GM21717 (cell line): ENCODE data around the gene LRRC9.
"Not testable (repeated sequence)": the region's sequence is repeated elsewhere in the genome, so short reads cannot be mapped to it uniquely, and the experiment has no call there.

Source experiments
- ATAC-seq: cut with Tn5 transposase; IDR thresholded peaks from one replicate; pipeline ENCODE4 v1.9.1; 2021; ENCODE audit warnings: mild to moderate bottlenecking, moderate library complexity; ENCODE audit not compliant: unreplicated experiment

LRRC9 gene

GRCh38 chr14:59919570-59920377, at the start of gene LRRC9:
Gene LRRC9, plus strand, starts transcription at chr14:59920144.
- ATAC-seq: no peak

- peak; percentile 59 for ATAC-seq
Measured at GRCh38 chr14:59870277-59871165, 49.4 kb upstream of the LRRC9 start, which contains the start of gene RTN1. Gene RTN1, minus strand, starts transcription at chr14:59870776. Its CDS starts 146 bp downstream, at chr14:59870630.

GRCh38 chr14:59871166-59871495, 48.8 kb upstream of the LRRC9 start:
- no peak for ATAC-seq

GRCh38 chr14:59882957-59883356, 37.0 kb upstream of the LRRC9 start:
- no peak for ATAC-seq

GRCh38 chr14:59890676-59891075, 29.3 kb upstream of the LRRC9 start:
- ATAC-seq: no peak

- ATAC-seq: no peak
Measured at GRCh38 chr14:59895721-59896120, 24.2 kb upstream of the LRRC9 start.

GRCh38 chr14:59897757-59898383, 22.1 kb upstream of the LRRC9 start:
- ATAC-seq: no peak

- no peak for ATAC-seq
Measured at GRCh38 chr14:59900556-59900955, 19.4 kb upstream of the LRRC9 start.

GRCh38 chr14:59904184-59904583, 15.8 kb upstream of the LRRC9 start:
- ATAC-seq: no peak

- ATAC-seq: no peak
Measured at GRCh38 chr14:59905188-59905587, 14.8 kb upstream of the LRRC9 start.

- ATAC-seq: no peak
Measured at GRCh38 chr14:59912443-59912842, 7.5 kb upstream of the LRRC9 start.

GRCh38 chr14:59913187-59913586, 6.8 kb upstream of the LRRC9 start:
- ATAC-seq: no peak

- ATAC-seq: peak; percentile 54
Measured at GRCh38 chr14:59918824-59919569, 947 bp upstream of the LRRC9 start.

- no peak for ATAC-seq
Measured at GRCh38 chr14:59920378-59920683, 387 bp downstream of the LRRC9 start.

- no peak for ATAC-seq
Measured at GRCh38 chr14:59925797-59926196, 5.9 kb downstream of the LRRC9 start.

GRCh38 chr14:59926534-59926933, 6.6 kb downstream of the LRRC9 start:
- no peak for ATAC-seq

GRCh38 chr14:59931237-59931636, 11.3 kb downstream of the LRRC9 start:
- no peak for ATAC-seq

- no peak for ATAC-seq
Measured at GRCh38 chr14:59936145-59936544, 16.2 kb downstream of the LRRC9 start.

GRCh38 chr14:59939828-59940227, 19.9 kb downstream of the LRRC9 start:
- peak; percentile 89 for ATAC-seq

GRCh38 chr14:59942296-59942862, 22.4 kb downstream of the LRRC9 start:
- ATAC-seq: not testable (repeated sequence)

GRCh38 chr14:59944909-59945308, 25.0 kb downstream of the LRRC9 start:
- ATAC-seq: no peak
